ENCODE measurements around the gene PLCH2. TPM values are rescaled to one million over a fixed set of nuclear protein-coding genes. Genes with fewer than 3 reads are reported as not detected.
"Not testable (repeated sequence)": the region's sequence is repeated elsewhere in the genome, so short reads cannot be mapped to it uniquely, and the experiment has no call there.

The PLCH2 gene
- total and polyA plus RNA-seq, 4 donors = 3.3 to 19.0 (median 12.1) TPM

DNA sequence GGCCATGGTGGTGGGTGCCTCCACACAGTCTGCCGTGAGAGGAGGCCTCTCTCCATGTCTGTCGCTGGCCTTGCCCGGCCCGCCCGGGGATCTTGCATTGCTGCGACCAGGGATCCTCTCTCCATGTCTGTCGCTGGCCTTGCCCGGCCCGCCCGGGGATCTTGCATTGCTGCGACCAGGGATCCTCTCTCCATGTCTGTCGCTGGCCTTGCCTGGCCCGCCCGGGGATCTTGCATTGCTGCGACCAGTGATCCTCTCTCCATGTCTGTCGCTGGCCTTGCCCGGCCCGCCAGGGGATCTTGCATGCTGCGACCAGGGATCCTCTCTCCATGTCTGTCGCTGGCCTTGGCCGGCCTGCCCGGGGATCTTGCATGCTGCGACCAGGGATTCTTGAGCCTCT is 35.7 kb upstream of the PLCH2 start:
- not testable (repeated sequence) for H3K27ac ChIP-seq (ENCODE audit: low read depth, low read length); DNase-seq (ENCODE audit: low read depth in 4 of 6, low spot score in 6 of 6); H3K4me3 ChIP-seq (ENCODE audit: low read depth, low read length); H3K9me3 ChIP-seq (ENCODE audit: control insufficient read depth, insufficient read depth, low read length); H3K36me3 ChIP-seq (ENCODE audit: control insufficient read depth, insufficient read depth, low read length)
- 94% methylated on average over 14 of the region's 23 CpGs for WGBS (ENCODE audit: insufficient coverage)
- Histone ChIP-seq H3K4me1 (ENCODE audit: control insufficient read depth, insufficient read depth, low read length) (peaks cover 56% of the 10 kb centered on the region), H3K27me3 (ENCODE audit: control insufficient read depth, insufficient read depth, low read length) (peaks cover 21% of the 10 kb centered on the region)

DNA sequence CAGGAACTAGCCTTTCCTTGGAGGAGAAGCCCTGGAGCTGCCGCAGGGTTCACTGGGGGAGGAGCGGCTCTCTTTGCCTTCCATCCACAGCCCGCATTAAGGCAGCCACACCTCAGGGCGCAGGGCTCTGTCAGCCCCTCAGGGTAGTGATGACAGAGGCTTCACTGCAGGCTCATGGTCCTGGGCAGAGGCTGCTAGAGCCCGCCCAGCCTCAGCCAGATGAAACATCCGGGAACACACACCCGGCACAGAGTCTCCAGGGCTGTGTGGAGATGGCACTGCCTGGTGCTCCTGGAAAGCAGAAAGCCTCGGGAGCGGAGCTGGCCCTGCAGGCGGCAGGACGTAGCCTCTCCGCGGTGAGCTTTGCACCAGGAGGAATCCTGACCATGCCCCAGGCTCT is 34.3 kb upstream of the PLCH2 start:
- peaks cover 2% of the 10 kb centered on the region for H3K36me3 ChIP-seq (ENCODE audit: control insufficient read depth, insufficient read depth, low read length)
- peaks cover 70% of the 10 kb centered on the region for H3K4me1 ChIP-seq (ENCODE audit: control insufficient read depth, insufficient read depth, low read length)
- no peak overlapping the region for H3K27ac ChIP-seq (ENCODE audit: low read depth, low read length)
- no peaks in the 10 kb centered on the region for H3K9me3 ChIP-seq (ENCODE audit: control insufficient read depth, insufficient read depth, low read length)
- peaks cover 20% of the 10 kb centered on the region for H3K27me3 ChIP-seq (ENCODE audit: control insufficient read depth, insufficient read depth, low read length)
- H3K4me3 ChIP-seq (ENCODE audit: low read depth, low read length) = no peak overlapping the region
- DNase-seq (ENCODE audit: low read depth in 4 of 6, low spot score in 6 of 6) = no peak
- 71% methylated on average over 11 of the region's 13 CpGs for WGBS (ENCODE audit: insufficient coverage)

DNA sequence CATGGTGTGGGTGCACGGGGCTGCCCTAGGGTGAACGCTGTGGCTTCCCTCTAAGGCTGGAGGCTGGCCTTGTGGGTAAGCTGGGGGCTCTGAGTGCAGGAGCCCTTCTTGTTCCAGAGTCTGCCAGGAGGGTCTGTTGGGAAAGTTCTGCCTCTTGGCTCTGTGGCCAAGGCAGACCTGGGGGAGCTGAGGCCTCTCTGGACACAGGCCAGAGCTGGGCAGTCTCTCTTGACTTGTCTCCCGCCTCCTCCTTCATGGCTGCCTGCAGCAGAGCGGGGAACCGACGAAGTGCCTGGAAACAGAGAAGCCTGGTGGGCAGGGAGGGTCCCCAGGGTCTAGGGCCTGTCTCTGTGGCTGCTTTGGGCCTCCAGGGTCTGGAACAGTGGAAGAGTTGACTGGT is 33.4 kb upstream of the PLCH2 start:
- Histone ChIP-seq H3K27ac (ENCODE audit: low read depth, low read length) (no peak overlapping the region), H3K4me1 (ENCODE audit: control insufficient read depth, insufficient read depth, low read length) (peaks cover 77% of the 10 kb centered on the region), H3K27me3 (ENCODE audit: control insufficient read depth, insufficient read depth, low read length) (peaks cover 20% of the 10 kb centered on the region), H3K9me3 (ENCODE audit: control insufficient read depth, insufficient read depth, low read length) (no peaks in the 10 kb centered on the region), H3K4me3 (ENCODE audit: low read depth, low read length) (no peak overlapping the region), H3K36me3 (ENCODE audit: control insufficient read depth, insufficient read depth, low read length) (peaks cover 7% of the 10 kb centered on the region)
- peak in 2 of 6 donors; percentile 51 to 52 for DNase-seq (ENCODE audit: low read depth in 4 of 6, low spot score in 6 of 6)
- WGBS (ENCODE audit: insufficient coverage) = 28% methylated on average over 6 of the region's 6 CpGs

DNA sequence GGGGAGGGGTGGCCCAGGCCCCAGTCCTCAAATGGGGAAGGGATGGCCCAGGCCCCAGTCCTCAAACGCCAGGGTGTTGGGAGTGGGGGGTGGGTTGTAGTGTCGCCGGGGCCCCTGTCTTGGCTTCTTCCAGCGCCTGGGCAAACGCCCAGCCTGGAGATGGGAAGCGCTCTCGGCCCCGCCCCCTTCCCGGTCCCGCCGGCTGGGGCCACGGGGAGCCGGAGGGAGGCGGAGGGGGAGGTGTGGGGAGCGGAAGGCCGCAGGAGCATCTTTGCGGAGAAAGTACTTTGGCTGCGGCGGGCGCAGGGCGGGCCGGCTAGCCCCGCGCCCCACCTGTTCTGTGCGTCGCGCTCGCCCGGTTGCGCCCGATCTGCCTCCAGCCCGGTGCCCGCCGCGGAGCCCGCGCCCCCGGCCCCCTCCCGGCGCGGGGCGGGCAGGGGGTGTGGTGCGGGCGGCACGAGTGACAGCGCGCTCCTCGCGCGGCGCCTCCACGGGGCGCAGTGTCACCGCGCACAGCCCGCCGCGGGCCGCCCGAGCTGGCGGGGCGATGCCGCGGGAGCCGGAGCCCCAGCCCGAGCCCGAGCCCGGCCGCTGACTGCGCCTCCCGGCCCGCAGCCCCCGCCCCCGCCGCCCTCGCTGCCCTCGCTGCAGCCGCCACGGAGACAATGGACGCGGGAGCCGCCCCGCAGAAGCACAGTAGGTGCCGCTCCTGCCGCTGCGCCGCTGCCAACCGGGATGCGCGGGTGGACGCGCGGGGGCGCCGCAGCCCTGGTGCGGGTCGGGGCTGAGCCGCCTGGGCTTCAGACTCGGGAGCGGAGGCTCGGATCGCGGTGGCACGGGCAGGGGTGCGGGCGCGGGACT is 32.6 kb upstream of the PLCH2 start:
- Histone ChIP-seq H3K4me3 (ENCODE audit: low read depth, low read length) (no peak overlapping the region), H3K4me1 (ENCODE audit: control insufficient read depth, insufficient read depth, low read length) (peaks cover 73% of the 10 kb centered on the region), H3K27me3 (ENCODE audit: control insufficient read depth, insufficient read depth, low read length) (peaks cover 20% of the 10 kb centered on the region)

DNA sequence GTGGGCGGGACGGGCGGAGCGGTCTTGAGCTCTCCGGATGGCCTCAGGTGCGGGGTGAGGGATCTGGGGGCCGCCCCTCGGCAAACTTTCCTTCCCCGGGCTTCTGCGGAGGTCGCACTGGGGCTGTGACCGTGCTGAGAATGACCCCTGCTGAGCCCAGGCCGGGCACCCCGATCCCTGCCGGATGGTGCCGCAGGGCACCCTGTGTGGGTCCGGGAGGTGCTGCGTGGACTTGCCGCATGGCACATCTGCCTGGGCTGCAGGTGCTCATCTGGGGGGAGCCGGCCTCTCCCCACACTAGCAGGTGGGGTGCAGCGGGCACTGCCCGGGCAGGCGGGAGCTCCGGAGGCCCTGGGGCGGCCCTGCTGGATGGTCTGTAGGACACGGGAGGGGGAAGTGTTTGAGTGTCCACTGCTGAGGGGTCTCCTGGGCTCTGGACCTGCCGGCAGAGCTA is 31.9 kb upstream of the PLCH2 start:
- no peak for DNase-seq (ENCODE audit: low read depth in 4 of 6, low spot score in 6 of 6)
- peaks cover 7% of the 10 kb centered on the region for H3K36me3 ChIP-seq (ENCODE audit: control insufficient read depth, insufficient read depth, low read length)
- peaks cover 69% of the 10 kb centered on the region for H3K4me1 ChIP-seq (ENCODE audit: control insufficient read depth, insufficient read depth, low read length)
- H3K27me3 ChIP-seq (ENCODE audit: control insufficient read depth, insufficient read depth, low read length) = peaks cover 20% of the 10 kb centered on the region
- no peaks in the 10 kb centered on the region for H3K9me3 ChIP-seq (ENCODE audit: control insufficient read depth, insufficient read depth, low read length)
- no peak overlapping the region for H3K4me3 ChIP-seq (ENCODE audit: low read depth, low read length)
- WGBS (ENCODE audit: insufficient coverage) = 26% methylated on average over 21 of the region's 27 CpGs
- no peak overlapping the region for H3K27ac ChIP-seq (ENCODE audit: low read depth, low read length)

More for the DNA sequence above, 32.6 kb upstream of the PLCH2 start:
- Histone ChIP-seq H3K36me3 (ENCODE audit: control insufficient read depth, insufficient read depth, low read length) (peaks cover 7% of the 10 kb centered on the region), H3K27ac (ENCODE audit: low read depth, low read length) (no peak overlapping the region), H3K9me3 (ENCODE audit: control insufficient read depth, insufficient read depth, low read length) (no peaks in the 10 kb centered on the region)
- peak in 2 of 6 donors; percentile 78 to 83 for DNase-seq (ENCODE audit: low read depth in 4 of 6, low spot score in 6 of 6)
- under 1% methylated on average over 105 of the region's 107 CpGs for WGBS (ENCODE audit: insufficient coverage)

DNA sequence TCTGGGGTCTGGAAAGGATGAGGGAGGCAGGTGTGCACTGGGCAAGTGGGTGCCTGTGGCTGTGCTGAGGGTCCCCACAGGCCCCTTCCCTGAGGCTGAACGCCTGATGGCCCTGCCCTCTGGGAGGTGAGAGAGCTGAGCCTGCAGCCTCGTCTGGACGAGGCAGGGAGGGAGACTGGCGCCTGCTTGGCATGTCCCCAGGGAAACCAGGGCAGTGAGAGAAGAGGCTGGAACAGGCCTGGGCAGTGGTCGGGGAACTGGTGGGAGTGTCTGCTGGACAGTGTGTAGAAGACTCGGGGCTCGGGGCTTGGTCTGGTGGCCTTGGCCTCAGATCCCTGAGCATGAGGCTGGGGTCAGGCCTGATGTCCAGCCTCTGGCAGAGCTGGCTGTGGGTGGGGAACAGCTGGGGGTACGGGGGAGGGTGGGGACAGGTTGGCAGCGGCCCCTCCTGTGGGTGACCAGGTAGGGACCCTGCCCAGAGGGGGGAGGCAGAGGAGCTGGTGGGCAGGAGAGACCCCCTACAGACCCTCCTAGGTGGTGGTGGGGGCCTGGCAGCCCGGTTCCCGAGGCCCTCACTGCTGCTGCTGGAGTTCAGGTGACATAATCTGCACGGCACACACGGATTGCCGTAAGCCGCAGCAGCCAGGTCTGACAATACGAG is 30.8 kb upstream of the PLCH2 start:
- DNase-seq (ENCODE audit: low read depth in 4 of 6, low spot score in 6 of 6) = peak in 1 of 6 donors; percentile 53
- peaks cover 20% of the 10 kb centered on the region for H3K27me3 ChIP-seq (ENCODE audit: control insufficient read depth, insufficient read depth, low read length)
- no peaks in the 10 kb centered on the region for H3K9me3 ChIP-seq (ENCODE audit: control insufficient read depth, insufficient read depth, low read length)
- WGBS (ENCODE audit: insufficient coverage) = 76% methylated on average over 13 of the region's 16 CpGs
- H3K36me3 ChIP-seq (ENCODE audit: control insufficient read depth, insufficient read depth, low read length) = peaks cover 5% of the 10 kb centered on the region
- H3K4me1 ChIP-seq (ENCODE audit: control insufficient read depth, insufficient read depth, low read length) = peaks cover 78% of the 10 kb centered on the region
- no peak overlapping the region for H3K4me3 ChIP-seq (ENCODE audit: low read depth, low read length)
- no peak overlapping the region for H3K27ac ChIP-seq (ENCODE audit: low read depth, low read length)

DNA sequence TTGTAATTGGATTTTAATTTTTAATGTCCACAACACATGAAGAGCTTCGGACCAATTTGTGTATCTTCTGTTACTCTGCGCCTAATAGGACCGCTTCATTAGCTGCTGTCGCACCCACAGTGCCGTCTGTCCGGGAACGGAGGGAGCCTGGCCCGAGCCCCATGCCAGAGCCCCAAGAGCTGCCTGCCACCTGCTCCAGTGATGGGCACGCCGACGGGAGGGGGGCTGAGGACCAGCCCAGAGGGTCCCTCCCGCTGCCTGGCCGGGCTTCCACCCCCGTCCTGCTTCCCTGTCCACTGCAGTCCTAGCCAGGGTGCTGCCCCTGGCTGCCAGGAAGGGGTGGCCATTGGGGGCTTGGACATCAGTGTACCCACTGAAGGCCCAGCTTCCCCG is 30.3 kb upstream of the PLCH2 start:
- H3K27me3 ChIP-seq (ENCODE audit: control insufficient read depth, insufficient read depth, low read length) = peaks cover 20% of the 10 kb centered on the region

DNA sequence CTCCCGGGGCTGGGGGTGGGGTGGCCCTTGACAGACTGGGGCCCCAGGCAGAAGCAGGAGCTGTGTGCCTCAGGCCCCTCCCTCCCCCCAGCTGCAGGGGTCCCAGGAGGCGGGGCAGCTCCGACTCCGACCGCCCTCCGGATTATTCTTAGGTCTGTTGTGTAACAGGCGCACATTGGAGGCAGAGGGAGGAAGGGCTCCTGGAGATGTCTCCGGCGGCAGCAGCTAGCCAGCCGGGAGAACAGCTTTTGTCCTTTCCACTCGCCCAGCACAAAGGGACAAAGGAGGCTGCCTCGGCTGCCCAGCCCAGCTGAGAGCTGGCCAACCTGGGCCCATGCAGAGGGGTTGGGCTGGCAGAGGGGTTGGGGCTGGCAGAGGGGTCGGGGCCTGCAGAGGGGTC is 29.7 kb upstream of the PLCH2 start:
- Histone ChIP-seq H3K27me3 (ENCODE audit: control insufficient read depth, insufficient read depth, low read length) (peaks cover 20% of the 10 kb centered on the region), H3K4me3 (ENCODE audit: low read depth, low read length) (no peak overlapping the region), H3K9me3 (ENCODE audit: control insufficient read depth, insufficient read depth, low read length) (no peaks in the 10 kb centered on the region), H3K27ac (ENCODE audit: low read depth, low read length) (peak overlapping the region; percentile 52), H3K36me3 (ENCODE audit: control insufficient read depth, insufficient read depth, low read length) (peaks cover 10% of the 10 kb centered on the region), H3K4me1 (ENCODE audit: control insufficient read depth, insufficient read depth, low read length) (peaks cover 74% of the 10 kb centered on the region)
- DNase-seq (ENCODE audit: low read depth in 4 of 6, low spot score in 6 of 6) = peak in 2 of 6 donors; percentile 74 to 78
- 16% methylated on average over 11 of the region's 13 CpGs for WGBS (ENCODE audit: insufficient coverage)

More for the DNA sequence above, 30.3 kb upstream of the PLCH2 start:
- 68% methylated on average over 15 of the region's 15 CpGs for WGBS (ENCODE audit: insufficient coverage)
- Histone ChIP-seq H3K9me3 (ENCODE audit: control insufficient read depth, insufficient read depth, low read length) (no peaks in the 10 kb centered on the region), H3K4me3 (ENCODE audit: low read depth, low read length) (no peak overlapping the region), H3K4me1 (ENCODE audit: control insufficient read depth, insufficient read depth, low read length) (peaks cover 77% of the 10 kb centered on the region), H3K36me3 (ENCODE audit: control insufficient read depth, insufficient read depth, low read length) (peaks cover 7% of the 10 kb centered on the region), H3K27ac (ENCODE audit: low read depth, low read length) (peak overlapping the region; percentile 33)
- DNase-seq (ENCODE audit: low read depth in 4 of 6, low spot score in 6 of 6) = no peak

DNA sequence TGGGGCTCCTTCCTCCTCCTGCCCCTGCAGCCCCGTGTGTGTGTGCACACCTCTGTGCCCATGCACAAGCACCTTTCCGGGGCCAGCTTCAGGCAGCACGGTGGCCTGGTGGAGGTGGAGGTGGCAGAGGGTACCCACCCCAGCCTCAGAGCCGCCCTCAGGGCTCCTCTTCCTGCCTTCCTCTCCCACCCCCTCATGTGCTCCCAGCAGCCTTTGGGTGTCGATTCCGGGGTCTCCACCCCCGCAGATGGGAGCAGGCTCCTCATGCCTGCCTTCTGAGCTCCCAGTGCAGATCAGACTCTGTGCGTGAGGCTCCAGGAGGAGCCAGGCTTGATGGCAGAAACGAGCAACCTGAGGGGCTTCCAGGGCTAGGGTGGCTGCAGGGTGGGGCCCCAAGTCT is 29.2 kb upstream of the PLCH2 start:
- no peak for DNase-seq (ENCODE audit: low read depth in 4 of 6, low spot score in 6 of 6)
- WGBS (ENCODE audit: insufficient coverage) = 63% methylated on average over 6 of the region's 9 CpGs
- Histone ChIP-seq H3K27ac (ENCODE audit: low read depth, low read length) (peak overlapping the region; percentile 52), H3K27me3 (ENCODE audit: control insufficient read depth, insufficient read depth, low read length) (peaks cover 20% of the 10 kb centered on the region), H3K9me3 (ENCODE audit: control insufficient read depth, insufficient read depth, low read length) (no peaks in the 10 kb centered on the region), H3K4me3 (ENCODE audit: low read depth, low read length) (no peak overlapping the region), H3K36me3 (ENCODE audit: control insufficient read depth, insufficient read depth, low read length) (peaks cover 10% of the 10 kb centered on the region), H3K4me1 (ENCODE audit: control insufficient read depth, insufficient read depth, low read length) (peaks cover 74% of the 10 kb centered on the region)
